ENCODE data around the gene RBMS1. TPM values are rescaled to one million over a fixed set of nuclear protein-coding genes. Genes with fewer than 3 reads are reported as not detected.

The RBMS1 gene
- total and polyA plus RNA-seq, 7 donors: 4.4 to 91.8 (median 69.2) TPM

DNA sequence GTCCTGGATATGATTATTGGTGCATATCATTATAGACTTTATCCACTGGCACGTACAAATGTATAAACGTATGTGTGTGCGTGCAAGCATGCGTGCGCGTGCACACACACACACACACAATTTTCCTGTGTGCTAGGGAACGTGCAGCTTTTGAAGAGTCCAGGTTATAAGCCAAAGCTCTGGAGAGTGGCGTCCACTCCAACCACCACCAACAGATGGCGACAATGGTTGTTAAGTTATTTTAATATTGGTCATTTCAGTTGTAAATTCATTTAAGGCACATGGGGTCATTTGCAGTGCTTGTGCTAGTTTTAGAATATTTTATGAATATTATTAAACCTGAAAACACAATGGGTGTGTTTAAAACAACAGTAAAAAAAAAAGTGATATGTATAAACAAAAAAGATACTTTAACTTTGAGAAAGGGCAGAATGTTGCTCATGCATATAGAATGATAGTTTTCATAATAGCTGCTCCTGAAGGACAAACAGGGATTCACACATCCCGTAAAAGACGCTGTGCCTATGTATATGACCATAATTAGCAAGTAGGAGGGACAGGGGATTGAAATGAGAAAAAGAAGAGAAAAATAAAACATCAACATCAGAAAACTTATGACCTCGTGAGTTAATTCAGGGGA, 169.3 kb downstream of the RBMS1 start:
- Histone ChIP-seq H3K4me1 (peaks cover 0 to 71% (median 62%) of the 10 kb centered on the region in 4 donors), H3K9me3 (no peaks in the 10 kb centered on the region), H3K36me3 (no peaks in the 10 kb centered on the region), H3K4me3 (no peak overlapping the region), H3K27ac (peak overlapping the region in 2 of 4 donors; percentile 51 to 57), H3K27me3 (no peaks in the 10 kb centered on the region)
- intact Hi-C loops (cut with DNase I): loop anchor here (2.0 to 5.0 kb wide), 3 partner anchors 81 to 648 kb away; partner anchors contain the start of gene RBMS1
- whole genome bisulfite sequencing, 2 donors: 36 to 64% methylated on average over 12 of the region's 12 CpGs
- DNase-seq: peak; percentile 77
- TF ChIP-seq POLR2A (IDR thresholded peaks at IDR 0.05) (no peak), POLR2AphosphoS5 (IDR thresholded peaks at IDR 0.05) (no peak), EP300 (IDR thresholded peaks at IDR 0.05) (no peak)
- TF ChIP-seq, protein P1, sequence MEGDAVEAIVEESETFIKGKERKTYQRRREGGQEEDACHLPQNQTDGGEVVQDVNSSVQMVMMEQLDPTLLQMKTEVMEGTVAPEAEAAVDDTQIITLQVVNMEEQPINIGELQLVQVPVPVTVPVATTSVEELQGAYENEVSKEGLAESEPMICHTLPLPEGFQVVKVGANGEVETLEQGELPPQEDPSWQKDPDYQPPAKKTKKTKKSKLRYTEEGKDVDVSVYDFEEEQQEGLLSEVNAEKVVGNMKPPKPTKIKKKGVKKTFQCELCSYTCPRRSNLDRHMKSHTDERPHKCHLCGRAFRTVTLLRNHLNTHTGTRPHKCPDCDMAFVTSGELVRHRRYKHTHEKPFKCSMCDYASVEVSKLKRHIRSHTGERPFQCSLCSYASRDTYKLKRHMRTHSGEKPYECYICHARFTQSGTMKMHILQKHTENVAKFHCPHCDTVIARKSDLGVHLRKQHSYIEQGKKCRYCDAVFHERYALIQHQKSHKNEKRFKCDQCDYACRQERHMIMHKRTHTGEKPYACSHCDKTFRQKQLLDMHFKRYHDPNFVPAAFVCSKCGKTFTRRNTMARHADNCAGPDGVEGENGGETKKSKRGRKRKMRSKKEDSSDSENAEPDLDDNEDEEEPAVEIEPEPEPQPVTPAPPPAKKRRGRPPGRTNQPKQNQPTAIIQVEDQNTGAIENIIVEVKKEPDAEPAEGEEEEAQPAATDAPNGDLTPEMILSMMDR (IDR thresholded peaks at IDR 0.05): peak; percentile 51 to 70 (median 64)

DNA sequence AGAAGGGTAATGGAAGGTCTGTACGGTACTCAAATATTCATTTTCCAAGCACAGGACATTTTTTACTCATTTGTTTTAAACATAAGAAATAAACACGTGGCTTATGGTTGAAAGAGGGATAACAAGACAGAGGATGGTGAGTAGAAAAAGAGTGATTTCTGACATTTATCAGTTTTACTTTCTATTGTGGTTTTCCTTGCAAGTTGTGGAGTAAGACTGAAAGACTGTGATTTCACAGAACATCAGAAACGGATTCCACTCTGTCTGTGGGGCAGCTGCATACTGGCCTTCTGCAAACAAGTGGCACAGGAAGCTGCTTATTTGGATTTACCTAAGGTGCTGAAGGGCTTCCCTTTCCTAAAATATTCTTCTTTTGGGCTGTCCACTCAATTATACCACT, 171.3 kb downstream of the RBMS1 start:
- H3K4me3 ChIP-seq: no peak overlapping the region
- TF ChIP-seq, protein P1 (IDR thresholded peaks at IDR 0.05): no peak
- TF ChIP-seq POLR2AphosphoS5 (IDR thresholded peaks at IDR 0.05) (no peak), POLR2A (IDR thresholded peaks at IDR 0.05) (no peak), EP300 (IDR thresholded peaks at IDR 0.05) (no peak)
- intact Hi-C loops (cut with DNase I): loop anchor here (5.0 kb wide), 2 partner anchors 170 to 650 kb away; partner anchors contain the start of gene RBMS1
- no peaks in the 10 kb centered on the region for H3K27me3 ChIP-seq
- no peak for DNase-seq
- H3K27ac ChIP-seq: no peak overlapping the region
- no peaks in the 10 kb centered on the region for H3K36me3 ChIP-seq
- 58 to 84% methylated on average over 3 of the region's 3 CpGs for WGBS, 2 donors
- no peaks in the 10 kb centered on the region for H3K9me3 ChIP-seq
- peaks cover 0 to 69% (median 57%) of the 10 kb centered on the region in 4 donors for H3K4me1 ChIP-seq

DNA sequence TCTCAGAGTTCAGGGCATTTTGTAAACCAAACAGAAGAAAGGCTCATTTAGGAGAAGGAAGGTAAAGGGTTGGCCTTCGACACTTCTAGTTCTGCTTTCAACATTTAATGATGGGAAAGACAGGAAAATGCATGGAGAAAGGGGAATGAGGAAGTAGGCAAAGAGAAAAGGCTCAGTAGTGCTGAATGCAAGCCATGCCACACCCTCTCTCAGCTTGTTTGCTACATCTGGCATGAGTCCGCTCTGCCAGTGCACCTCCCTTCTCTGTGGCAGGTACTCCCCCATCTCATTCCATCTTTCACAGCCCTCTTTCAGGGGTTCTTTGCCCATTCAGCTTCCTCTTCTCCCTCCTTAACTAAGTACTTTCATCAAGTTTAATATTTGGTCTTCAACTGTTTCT, 172.6 kb downstream of the RBMS1 start:
- DNase-seq: no peak
- intact Hi-C loops (cut with DNase I): loop anchor here (5.0 kb wide), 2 partner anchors 171 to 651 kb away; partner anchors contain the start of gene RBMS1
- Histone ChIP-seq H3K27me3 (no peaks in the 10 kb centered on the region), H3K9me3 (no peaks in the 10 kb centered on the region), H3K4me3 (no peak overlapping the region), H3K4me1 (peaks cover 0 to 68% (median 54%) of the 10 kb centered on the region in 4 donors), H3K36me3 (no peaks in the 10 kb centered on the region), H3K27ac (peak overlapping the region in 1 of 4 donors; percentile 20)
- TF ChIP-seq POLR2AphosphoS5 (IDR thresholded peaks at IDR 0.05): no peak
- TF ChIP-seq POLR2A (IDR thresholded peaks at IDR 0.05): no peak
- no peak for TF ChIP-seq EP300 (IDR thresholded peaks at IDR 0.05)
- TF ChIP-seq, protein P1 (IDR thresholded peaks at IDR 0.05): no peak
- WGBS, 2 donors: 18 to 63% methylated on average over 2 of the region's 2 CpGs

DNA sequence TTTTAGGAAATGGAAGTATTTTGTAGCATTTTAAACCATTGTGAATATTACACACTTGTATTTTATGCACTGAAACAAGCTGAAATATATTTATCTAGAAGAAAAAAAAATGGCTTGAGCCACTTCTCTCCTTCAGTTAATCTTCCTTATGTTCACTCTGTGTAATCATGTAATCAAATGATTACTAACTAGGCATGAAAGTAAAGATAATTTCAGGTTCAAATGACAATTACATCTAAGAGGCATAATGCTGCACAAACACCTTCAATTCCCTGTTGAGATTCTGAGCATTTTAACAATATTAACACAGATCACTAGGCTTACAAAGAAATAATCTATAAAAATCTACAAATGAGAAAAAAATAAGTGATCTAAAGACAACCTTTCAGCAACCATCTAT, 173.9 kb downstream of the RBMS1 start:
- intact Hi-C loops (cut with DNase I): loop anchor here (5.0 kb wide), 2 partner anchors 173 to 653 kb away; partner anchors contain the start of gene RBMS1
- DNase-seq: no peak
- Histone ChIP-seq H3K4me1 (peaks cover 0 to 67% (median 52%) of the 10 kb centered on the region in 4 donors), H3K27ac (no peak overlapping the region), H3K4me3 (no peak overlapping the region), H3K36me3 (no peaks in the 10 kb centered on the region), H3K9me3 (no peaks in the 10 kb centered on the region), H3K27me3 (no peaks in the 10 kb centered on the region)
- TF ChIP-seq POLR2A (IDR thresholded peaks at IDR 0.05): no peak

DNA sequence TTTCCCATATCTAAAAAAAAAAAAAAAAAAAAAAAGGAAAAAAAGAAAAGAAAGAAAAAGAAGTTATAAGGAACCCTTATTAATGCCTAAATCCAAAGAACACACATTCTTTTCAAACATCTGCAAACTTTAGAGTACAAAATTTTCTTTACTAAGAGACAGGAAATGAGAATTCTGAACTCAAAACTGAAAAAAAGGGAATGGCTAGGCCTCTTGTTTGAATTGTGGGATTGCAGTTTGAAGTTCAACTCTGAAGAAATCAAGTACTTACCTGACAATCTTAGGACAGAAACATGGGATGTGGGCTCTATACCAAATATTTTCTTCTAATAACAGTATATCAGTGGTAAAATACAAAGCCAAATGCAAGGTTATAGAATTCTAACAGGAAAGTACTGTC, 175.4 kb downstream of the RBMS1 start:
- no peaks in the 10 kb centered on the region for H3K9me3 ChIP-seq
- TF ChIP-seq POLR2A (IDR thresholded peaks at IDR 0.05) (no peak), EP300 (IDR thresholded peaks at IDR 0.05) (no peak), POLR2AphosphoS5 (IDR thresholded peaks at IDR 0.05) (no peak)
- TF ChIP-seq, protein P1 (IDR thresholded peaks at IDR 0.05): no peak
- intact Hi-C loops (cut with DNase I): no loop called here
- H3K4me1 ChIP-seq: peaks cover 0 to 58% (median 45%) of the 10 kb centered on the region in 4 donors
- H3K27ac ChIP-seq: peak overlapping the region in 3 of 4 donors; percentile 8 to 54 (median 21)
- no peak overlapping the region for H3K4me3 ChIP-seq
- H3K27me3 ChIP-seq: no peaks in the 10 kb centered on the region
- peaks cover 0 to under 1% (median 0%) of the 10 kb centered on the region in 4 donors for H3K36me3 ChIP-seq
- no peak for DNase-seq

Data from sigmoid colon (tissue), 7 donors.